GM18520 (cell line): ENCODE results near the gene SHISA8.

Experiments used
- ATAC-seq: cut with Tn5 transposase; IDR thresholded peaks from one replicate; pipeline ENCODE4 v1.9.1; 2021; ENCODE audit not compliant: unreplicated experiment

Gene SHISA8

DNA sequence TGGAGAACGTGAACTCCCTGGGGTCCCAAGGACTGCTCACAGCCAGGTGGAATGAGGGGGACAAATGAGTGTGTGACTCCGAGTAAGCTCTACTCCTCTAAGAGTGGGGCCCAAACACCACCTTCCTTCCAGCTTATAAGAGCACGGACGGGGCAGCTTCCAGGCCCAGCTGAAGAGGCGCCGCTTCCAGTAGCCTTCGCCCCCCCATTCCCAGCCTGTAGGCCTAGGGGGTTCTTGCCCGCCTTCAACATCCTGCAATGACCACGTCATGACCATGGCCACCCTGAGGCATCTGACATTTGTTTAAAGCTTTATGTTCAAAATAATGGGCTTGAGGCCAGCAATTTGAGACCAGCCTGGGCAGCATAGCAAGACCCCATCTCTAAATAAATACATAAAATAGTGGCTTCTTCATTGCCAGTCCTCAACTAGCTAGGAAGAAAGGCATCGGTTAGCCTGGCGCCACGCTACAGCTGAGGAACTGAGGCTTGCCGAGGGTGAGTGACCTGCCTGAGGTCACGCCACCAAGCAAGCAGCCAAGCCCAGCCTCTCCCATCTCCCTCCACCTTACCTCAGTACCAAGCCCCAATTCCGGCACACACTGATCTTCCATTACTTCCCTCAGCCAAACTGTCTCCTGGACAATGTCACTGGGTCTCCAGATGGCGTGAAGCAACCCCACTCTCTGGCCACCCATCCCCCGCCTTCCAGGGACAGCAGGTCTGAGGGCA, 19.6 kb upstream of the SHISA8 start:
- ATAC-seq, result no peak

DNA sequence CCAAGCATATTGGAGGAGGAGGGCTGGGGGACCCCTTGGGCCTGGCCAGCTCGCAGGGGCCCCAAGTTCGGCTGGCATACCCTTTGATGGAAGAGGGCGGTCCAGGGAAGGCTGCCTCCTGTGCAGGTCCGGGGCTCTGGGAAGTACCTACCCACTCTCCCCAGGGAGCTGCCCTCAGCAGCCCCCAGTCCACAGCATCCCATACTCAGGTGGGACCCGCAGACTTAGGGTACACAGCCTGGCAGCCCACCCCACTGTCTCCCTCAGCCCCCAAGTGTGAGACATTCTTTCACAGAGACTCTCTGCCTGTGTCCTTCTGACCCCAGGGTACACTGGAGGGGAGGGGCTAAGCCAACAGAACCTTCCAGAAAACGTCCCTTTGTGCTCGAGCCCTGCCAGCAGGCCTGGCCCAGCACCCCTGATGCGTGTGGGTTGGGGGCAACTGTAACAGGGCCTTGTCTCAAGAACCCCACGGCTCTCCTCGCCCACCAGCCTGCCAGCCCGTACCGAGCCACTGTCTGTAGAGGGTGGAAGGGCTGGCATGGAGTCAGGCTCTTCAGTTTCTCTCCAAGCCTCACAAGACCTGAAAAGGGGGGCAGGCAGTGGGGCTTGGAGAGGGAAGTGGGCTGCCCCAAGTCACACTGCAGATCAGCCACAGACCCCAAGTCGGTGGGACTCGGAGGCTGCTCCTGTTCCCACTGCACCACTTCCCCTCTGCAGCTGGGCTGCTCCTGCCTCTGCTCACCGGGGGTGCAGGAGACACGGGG, 18.7 kb upstream of the SHISA8 start:
- ATAC-seq, result no peak

DNA sequence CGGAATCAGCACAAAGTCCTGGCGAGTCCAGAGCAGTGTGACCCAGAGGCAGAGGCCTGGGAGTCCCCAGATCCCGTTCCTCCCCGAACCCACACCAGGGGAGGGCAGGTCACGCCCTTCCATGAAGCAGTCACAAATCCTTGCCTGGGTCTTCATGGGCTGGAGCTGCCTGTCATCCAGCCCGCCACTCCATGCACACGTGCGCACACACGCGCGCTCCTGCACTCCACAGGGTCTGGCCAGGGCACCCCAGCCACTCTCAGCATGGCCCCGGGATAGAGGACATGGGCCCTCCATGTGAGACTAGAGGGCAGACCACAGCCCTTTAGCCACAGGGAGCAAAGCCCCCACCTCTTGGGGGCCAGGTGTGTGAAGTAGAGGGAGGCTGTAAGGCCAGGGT, 17.5 kb upstream of the SHISA8 start:
- no peak for ATAC-seq

DNA sequence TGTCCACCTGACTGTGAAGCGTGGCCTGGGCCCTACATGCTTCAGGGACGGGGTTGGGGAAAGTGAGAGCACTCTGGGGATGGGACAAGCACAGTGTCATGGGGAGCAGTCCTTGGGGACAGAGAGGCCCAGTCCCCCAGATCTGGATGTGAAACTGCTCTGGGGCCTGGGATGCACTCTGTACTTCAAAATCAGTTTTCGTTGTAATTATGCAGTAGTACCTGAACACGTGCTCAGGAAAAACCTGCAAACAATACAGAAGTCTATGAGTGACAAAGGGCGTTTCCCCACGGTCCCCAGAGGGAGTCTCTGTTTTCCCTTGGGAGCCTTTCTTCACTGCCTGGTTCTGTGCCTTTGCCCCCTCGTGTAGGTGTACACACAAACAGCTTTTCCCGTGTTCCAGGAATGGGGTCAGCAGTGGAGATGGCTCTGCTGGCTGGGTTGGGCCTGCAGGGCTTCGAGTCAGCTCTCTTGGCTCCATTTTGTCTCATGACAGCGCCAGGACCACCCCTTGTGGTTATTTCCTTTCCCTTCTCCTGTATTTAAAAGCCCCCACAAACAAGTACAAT, 16.9 kb upstream of the SHISA8 start:
- no peak for ATAC-seq

DNA sequence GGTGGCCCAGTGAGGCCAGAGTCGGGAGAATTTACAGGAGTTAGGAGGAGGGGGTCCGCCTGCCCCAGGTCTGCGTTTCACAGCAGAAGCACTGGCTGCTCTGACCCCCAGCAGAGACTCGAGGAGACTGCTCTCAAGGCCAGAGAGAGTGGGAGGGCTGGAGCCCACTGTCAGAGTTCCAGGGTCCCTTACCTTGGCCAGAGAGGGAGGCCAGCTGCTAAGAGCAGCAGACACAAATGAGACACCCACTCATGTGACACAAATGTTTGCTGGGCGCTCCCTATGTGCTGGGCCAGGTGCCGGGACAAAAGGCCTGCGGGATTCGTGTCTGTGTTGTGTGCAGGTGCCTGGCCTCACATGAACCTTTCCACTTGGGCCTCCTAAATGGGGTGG, 14.5 kb upstream of the SHISA8 start:
- ATAC-seq, result no peak

DNA sequence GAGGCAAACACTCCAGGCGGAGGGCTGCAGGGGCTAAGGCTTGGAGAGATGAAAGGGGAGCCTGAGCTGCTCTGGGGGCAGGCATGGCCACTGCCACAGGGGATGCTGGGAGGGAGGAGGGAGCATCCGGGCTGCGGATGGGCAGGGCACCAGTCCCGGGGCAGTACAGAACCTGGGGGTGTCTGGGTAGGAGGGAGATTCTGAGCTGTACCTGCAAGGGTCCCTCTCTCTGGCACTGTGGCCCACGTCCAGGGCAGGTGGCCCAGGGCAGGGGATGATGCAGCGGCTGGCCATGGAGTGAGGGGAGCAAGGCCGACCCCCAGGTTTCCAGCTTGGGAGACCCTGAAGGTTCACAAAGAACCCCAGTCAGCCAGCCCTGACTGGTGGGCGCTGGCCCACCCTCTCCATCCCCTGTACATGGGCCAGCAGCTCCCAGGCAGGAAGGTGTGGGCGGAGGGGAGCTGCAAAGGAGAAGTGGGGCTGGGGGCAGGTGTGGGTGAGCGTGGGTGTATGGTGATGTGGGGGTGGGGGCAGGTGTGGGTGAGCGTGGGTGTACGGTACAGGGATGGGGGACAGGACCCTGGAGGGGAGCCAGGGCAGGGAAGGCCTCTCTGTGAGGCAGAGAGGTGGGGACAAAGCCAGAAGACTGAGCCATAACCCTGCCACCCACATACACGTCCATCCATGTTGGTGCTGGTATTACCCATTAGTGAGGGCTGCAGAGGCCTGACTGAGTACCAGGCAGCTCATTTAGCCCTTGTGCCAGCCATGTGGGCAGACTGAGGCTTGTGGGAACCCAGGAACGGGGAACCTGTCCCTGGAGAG, 13.9 kb upstream of the SHISA8 start:
- no peak for ATAC-seq

DNA sequence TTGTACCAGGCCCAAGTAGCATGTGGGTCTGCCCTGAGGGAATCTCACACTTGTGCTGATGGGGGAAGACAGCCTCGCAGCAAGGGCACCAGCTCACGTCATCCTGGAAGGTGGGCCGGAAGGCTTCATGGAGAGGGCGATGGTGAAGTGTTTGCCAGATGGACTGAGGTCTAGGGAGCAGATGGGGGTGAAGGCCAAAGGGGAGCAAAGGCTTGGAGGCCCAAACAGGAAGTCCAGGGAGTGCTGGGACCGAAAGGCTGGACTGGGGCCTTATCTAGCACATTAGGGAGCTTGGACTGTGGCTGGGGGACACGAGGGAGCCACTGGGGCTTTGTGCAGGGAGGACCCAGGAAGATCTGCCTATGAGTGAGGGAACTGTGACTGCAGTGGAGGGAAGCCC, 12.9 kb upstream of the SHISA8 start:
- ATAC-seq, result no peak

DNA sequence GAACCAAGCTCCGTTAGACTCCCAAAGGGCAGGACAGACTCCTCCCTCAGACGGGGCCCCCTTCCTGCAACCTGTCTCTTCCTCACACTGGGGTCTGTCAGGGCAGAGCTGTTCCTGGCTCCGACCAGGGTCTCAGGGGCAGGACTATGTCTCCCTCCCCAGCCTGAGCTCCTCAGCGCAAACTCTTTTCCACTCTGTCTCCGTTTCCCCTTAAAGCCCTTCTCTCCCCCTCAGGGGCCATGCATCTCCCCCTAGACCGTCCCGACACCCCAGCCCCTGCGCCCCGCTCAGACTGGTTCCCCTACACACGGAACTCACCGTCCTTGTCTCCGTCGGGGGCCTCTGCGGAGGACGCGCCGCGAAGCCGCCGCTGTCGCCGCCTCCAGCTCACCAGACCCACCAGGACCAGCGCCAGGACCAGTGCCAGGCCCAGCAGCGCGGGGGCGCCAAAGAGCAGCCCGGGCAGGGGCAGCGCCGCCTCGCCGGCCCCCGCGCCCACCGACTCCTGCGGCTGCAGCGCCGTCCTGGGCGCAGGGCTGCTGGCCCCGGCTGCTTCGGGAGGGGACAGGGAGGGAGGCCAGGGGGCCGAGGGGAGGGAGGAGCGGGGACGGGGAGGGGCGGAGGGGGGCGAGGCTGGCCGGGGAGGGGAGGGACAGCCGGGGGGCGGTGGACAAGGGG, 11.0 kb upstream of the SHISA8 start:
- ATAC-seq, result peak; percentile 39

DNA sequence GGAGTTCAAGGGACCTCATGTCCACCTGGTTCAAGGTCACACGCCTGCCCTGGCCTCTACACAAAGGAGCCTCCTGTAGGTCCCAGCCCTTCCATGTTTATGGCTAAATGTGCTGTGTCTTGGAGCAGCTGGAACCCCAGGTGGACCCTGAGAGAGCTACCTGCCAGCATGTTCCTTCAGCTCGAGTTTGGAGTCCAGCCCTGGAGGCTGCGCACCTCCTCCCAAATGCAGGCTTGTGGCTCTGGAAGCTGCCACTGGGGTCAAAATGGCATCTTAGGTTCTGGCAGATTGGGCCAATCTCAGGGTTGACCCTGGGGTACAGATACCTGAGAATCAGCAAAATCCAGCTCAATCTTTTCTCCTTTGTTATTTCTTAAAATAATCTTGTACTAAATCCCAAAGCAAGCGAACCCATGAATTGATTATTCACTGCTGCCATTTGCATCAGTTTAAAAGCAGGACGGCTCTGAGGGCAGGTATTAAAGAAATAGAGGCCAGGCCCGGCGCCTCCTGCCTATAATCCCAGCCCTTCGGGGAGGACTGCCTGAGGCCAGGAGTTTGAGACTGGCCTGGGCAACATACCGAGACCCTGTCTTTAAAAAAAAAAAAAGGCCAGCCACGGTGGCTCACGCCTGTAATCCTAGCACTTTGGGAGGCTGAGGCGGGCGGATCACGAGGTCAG, 8.9 kb upstream of the SHISA8 start:
- ATAC-seq, result no peak

DNA sequence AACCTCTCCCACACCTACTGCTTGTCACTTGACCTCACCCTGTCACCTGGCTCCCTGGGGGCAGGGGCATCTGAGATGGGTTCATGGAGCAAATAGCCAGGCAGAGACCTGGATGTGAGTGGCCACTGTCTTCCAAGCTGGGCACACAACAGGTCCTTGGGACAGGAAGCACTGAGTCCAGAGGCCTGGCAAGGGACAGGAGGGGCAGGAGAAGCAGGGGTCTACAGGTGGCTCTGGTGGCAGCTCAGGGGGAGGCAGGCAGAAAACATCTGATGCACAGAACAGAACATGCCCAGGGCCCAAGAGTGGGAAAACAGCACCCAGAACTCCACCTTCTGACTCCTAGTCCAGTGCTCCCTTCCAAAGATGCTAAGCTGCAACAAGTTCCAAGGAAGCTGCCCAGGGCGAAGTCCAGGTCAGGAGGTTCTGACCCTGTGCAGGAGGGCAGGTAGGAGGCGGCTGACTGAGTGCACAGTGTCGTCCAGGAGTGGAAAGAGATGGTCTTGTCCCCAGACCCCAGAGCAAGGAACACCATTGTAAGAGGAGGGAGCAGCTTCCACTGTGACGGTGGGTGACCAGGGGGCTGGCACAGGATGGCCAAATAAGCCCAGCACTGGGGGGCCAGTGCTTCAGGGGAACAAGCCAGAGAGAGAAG, 8.2 kb upstream of the SHISA8 start:
- ATAC-seq, result no peak

DNA sequence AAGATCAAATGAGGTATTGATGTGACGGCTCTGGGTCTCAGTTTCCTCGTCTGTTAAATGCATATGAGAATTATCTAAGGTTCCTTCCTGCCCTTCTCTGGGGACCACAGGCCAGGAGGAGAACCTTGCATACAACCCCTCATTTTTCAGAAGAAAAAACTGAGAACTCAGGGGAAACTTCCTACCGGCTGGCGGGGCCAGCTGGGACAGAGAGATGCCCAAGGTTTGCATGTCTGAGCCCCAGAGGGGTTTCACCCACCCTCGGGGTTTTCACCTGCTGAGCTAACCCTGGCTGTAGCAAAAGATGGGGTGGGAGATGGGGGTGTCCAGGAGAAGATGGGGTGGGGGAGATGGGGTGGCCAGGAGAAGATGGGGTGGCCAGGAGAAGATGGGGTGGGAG, 7.5 kb upstream of the SHISA8 start:
- no peak for ATAC-seq

DNA sequence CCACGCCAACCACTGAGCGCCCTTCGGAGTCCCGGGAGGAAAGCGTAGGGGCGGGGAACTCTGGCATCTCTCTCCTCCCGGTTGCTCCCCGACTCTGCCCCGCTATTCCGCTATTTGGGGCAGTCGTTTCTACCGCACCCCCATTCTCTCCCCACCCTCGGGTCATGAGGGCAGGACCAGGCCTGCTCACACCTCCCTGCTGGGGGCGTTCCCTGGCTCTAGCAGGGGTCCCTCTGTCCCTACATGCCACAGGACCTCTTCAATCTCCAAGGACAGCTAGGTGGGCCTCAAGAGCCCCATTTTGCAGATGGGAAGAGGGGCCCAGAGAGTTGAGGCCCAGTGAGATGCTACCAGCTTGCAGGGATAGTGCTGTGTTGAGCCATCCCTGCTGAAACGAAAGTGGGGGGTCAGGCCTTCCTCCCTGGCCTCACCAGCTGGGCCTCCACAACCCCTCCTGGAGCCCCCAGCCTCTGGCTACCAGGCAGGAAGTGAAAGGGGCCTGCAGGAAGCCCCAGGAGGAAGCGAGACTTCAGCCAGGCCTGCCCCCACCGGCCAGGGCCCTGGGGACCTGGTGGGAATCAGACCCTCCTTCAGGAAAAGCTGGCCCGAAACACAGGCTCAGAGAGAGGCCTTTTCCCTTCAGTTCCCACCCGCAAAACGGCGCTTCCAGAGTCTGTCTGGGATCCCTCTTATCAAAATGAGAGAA, 5.5 kb upstream of the SHISA8 start:
- ATAC-seq, result peak; percentile 7

DNA sequence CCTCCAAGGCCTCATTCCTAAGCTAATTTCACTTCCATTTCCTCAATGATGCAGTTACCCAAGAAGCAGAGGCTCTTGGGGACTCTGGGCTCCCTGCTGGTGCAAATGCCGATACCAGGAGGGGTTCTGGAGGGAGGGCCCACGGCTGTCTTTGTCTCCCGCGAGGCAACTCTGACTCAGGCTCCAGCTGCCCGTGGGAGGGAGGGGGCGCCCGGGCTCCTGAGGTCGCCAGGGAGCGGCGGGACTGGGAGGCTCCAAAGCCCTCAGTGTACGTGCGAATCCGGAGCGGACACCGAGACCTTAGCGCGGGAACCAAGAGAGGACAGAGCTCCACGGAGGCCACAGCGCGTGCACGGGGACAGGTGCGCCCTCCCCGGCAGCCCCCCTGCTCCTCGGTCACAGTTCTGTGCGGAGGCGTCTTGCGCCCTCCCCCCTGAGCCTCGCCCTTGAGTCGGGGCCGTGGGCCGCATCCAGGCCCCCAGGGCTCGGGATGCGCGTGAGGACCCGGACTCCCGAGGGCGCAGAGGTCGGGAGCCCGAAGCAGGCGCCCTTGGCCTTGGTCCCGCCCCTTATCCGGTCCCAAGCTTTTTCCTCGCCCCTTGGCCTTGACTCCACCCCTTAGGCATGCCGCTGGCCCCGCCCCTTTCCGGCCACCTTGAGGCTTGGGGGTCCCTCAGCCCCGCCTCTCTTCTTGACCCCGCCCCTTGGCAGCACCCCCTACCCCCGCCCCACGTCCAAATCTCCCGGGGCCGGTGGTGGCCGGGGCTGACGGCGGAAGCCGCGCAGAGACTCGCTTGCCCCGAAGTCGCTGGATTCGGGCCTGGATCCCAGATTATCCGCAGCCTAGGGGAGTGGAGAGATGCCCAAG, 4.7 kb upstream of the SHISA8 start:
- peak; percentile 30 for ATAC-seq

DNA sequence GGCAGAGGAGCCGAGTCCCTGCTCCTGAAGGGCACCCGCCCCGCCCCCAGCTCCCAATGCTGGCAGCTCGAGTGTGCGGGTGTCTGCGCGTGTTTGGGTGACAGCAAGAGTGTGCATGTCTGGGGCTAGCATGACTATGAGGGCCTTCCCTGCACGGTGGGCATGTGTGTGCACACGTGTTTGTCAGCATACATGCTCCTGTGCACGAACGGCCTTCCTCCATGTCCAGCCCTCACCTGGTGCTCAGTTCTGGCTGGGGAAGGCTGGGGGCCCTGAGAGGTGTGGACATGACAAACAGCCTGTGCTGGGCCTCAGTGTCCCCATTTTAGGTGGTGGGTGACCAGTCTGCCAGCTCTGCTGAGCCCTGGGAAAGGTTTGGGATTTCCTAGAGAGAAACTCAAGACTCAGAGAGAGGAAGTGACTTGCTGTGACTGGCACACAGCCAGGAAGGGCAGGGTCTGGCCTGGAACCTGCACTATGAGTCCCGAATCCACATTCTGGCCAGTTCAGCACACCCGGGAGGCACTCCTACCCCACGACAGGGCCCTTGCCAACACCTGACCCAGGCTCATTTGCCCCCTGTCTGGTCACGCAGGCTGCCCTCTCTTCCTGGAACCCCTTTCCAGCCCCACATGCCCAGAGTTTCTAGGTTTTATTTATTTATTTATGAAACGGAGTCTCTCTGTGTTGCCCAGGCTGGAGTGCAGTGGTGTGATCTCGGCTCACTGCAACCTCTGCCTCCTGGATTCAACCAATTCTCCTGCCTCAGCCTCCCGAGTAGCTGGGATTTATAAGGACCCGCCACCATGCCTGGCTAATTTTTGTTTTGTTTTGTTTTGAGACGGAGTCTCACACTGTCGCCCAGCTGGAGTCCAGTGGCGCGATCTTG, 3.3 kb upstream of the SHISA8 start:
- ATAC-seq, result no peak

DNA sequence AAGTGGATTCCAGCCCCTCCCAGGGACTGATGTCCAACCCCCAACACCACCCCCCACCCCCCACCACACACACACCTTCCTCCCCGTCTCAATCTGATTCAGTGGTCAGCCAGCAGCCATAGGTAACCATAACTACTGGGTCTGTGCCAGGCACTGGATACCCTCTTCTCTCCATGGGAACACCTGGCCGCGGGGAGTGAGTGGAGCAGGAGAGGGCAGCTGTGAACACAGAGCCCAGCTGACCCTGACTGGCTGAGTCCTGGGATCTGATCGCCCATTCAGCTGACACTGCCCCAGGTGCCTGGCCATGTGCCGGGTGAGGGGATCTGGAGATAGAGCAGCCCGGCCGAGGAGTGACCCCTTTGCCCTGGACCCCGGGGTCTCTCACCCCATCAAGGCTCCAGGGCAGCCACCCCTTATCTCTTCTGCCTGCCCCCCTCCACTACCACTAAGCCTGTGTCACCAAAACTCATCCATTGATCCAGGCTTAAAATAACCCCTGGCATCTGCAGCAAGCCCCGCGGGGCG, 2.6 kb upstream of the SHISA8 start:
- ATAC-seq, result no peak

DNA sequence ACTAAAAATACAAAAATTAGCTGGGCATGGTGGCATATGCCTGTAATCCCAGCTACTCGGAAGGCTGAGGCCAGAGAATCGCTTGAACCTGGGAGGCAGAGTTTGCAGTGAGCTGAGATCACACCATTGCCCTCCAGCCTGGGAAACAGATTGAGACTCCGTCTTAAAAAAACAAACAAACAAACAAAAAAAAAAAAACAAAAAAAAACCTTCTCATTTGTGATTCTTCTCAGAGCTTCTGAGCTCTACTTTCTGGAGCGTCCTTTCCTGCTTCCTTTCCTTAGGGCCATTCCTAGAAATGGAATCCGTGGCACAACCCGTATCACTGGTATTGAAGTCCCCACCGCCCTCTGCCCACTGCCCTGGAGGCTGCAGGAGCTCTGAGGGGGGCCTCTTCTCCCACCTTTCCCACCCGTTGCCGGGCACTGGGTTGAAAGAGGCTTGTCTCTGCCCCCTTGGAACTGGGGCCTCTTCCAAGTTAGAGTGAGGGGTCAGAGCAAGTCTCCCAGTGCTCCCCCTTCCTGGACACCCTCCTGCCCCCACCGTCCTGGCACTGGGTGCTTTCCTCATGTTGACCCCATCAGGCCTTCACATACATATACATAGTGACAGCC, 2.0 kb upstream of the SHISA8 start:
- no peak for ATAC-seq
